OCI-LY3 (cell line): ENCODE data around the gene ZNF684.

ENCODE experiments used
- EZH2phosphoT487 ChIP-seq: fragments of 200-600 bp; shearing (Covaris generic); IDR thresholded peaks from 2 replicates; pipeline ENCODE4 v1.6.1; 2018; ENCODE audit warnings: antibody characterized with exemption, mixed run types, low read depth
- TF ChIP-seq, protein P1 (sequence below): fragments of 200-600, 300-600 bp; sonication (generic); IDR thresholded peaks from 2 replicates; pipeline ENCODE4 v1.5.1; 2014; ENCODE audit warnings: antibody characterized with exemption, low read length, low read depth

DNA sequence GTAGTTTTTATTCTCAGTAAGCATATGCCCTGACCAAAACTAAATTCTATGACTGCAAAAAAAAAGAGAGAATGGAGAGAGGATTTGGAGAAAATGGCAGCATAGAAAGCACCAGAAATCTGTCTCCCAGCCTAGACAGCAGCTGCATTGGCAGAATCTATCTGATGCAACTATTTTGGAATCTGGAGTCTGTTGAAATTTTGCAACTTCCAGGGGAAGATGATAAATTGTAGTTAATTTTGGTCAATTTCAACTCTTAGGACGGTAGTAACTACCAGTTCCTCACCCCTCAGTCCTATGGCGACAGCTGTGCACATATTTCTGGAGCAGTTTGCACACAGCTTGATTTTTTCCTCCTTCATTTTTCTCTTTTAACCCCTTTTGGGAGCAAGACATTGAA lies 11.9 kb upstream of the ZNF684 start:
- TF ChIP-seq, protein P1, sequence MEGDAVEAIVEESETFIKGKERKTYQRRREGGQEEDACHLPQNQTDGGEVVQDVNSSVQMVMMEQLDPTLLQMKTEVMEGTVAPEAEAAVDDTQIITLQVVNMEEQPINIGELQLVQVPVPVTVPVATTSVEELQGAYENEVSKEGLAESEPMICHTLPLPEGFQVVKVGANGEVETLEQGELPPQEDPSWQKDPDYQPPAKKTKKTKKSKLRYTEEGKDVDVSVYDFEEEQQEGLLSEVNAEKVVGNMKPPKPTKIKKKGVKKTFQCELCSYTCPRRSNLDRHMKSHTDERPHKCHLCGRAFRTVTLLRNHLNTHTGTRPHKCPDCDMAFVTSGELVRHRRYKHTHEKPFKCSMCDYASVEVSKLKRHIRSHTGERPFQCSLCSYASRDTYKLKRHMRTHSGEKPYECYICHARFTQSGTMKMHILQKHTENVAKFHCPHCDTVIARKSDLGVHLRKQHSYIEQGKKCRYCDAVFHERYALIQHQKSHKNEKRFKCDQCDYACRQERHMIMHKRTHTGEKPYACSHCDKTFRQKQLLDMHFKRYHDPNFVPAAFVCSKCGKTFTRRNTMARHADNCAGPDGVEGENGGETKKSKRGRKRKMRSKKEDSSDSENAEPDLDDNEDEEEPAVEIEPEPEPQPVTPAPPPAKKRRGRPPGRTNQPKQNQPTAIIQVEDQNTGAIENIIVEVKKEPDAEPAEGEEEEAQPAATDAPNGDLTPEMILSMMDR, result no peak
- TF ChIP-seq EZH2phosphoT487, result no peak
